H1 (cell line): Measurements from ENCODE around the gene LTBR. TPM values are rescaled to one million over a fixed set of nuclear protein-coding genes. Genes with fewer than 3 reads are reported as not detected.

ENCODE experiments used
- CTCF ChIA-PET: fragments of 300-600 bp; sonication (Branson Sonifier 250); formaldehyde crosslinking; loops from one replicate; lab custom pipeline; 2021; ENCODE audit not compliant: partially characterized antibody; lab: Charles Lee
- POLR2A ChIA-PET: fragments of 300-600 bp; sonication (Branson Sonifier 250); formaldehyde crosslinking; loops from one replicate; lab custom pipeline; 2021; ENCODE audit warnings: inconsistent platforms; ENCODE audit not compliant: partially characterized antibody; lab: Charles Lee
- DNase-seq, 2 experiments: peaks; one replicate each; pipeline versions ENCODE4 v3.0.0 to v3.0.0-alpha.2; 2010 to 2022; ENCODE audit warnings: low spot score in 2 of 2, low read depth in 1 of 2, mixed read lengths in 1 of 2
- FAIRE-seq: peaks from 2 replicates; lab custom pipeline; 2011; peaks lifted over from hg19 to GRCh38; lab: Jason Lieb, UNC
- H2AFZ ChIP-seq: 2 replicates; pipeline ENCODE4 v1.8.1; 2012; ENCODE audit warnings: low read length, inconsistent platforms
- H2AK5ac ChIP-seq: 2 replicates; pipeline ENCODE4 v1.6.1; 2013; ENCODE audit warnings: low read depth, low read length
- H2BK120ac ChIP-seq: replicated peaks from 2 replicates; pipeline ENCODE3; 2013; ENCODE audit warnings: low read depth, low read length, inconsistent platforms
- H2BK12ac ChIP-seq: 2 replicates; pipeline ENCODE4 v1.6.1; 2013; ENCODE audit warnings: low read depth, low read length
- H2BK15ac ChIP-seq: 2 replicates; pipeline ENCODE4 v1.6.1; 2013; ENCODE audit warnings: low read length
- H2BK20ac ChIP-seq: 2 replicates; pipeline ENCODE4 v1.6.1; 2013; ENCODE audit warnings: low read length
- H2BK5ac ChIP-seq: 2 replicates; pipeline ENCODE4 v1.6.1; 2013; ENCODE audit warnings: low read depth, low read length
- H3K14ac ChIP-seq: 2 replicates; pipeline ENCODE4 v1.6.1; 2013; ENCODE audit warnings: inconsistent platforms; ENCODE audit not compliant: insufficient read length
- H3K18ac ChIP-seq: 2 replicates; pipeline ENCODE4 v1.6.1; 2013; ENCODE audit warnings: low read length; ENCODE audit errors: extremely low read depth
- H3K23ac ChIP-seq: 2 replicates; pipeline ENCODE4 v1.6.1; 2013; ENCODE audit warnings: inconsistent platforms; ENCODE audit not compliant: insufficient read length
- H3K23me2 ChIP-seq: 2 replicates; pipeline ENCODE4 v1.6.1; 2013; ENCODE audit warnings: low read depth, low read length
- H3K27ac ChIP-seq: 2 replicates; pipeline ENCODE4 v1.6.1; 2011; ENCODE audit warnings: low read depth, low read length, inconsistent platforms
- H3K27me3 ChIP-seq, 4 experiments: replicated peaks in 1 of 4; 1 replicate in 1 of 4; 2 replicates in 3 of 4; pipeline versions ENCODE4 v1.6.1 to v1.8.1; 2011 to 2013; ENCODE audit warnings: low read length in 3 of 4, mild to moderate bottlenecking in 3 of 4, inconsistent platforms in 2 of 4, mixed read lengths in 2 of 4, moderate library complexity in 1 of 4; ENCODE audit not compliant: control insufficient read depth in 3 of 4, insufficient read depth in 3 of 4; ENCODE audit errors: extremely low read depth in 1 of 4
- H3K36me3 ChIP-seq, 4 experiments: 2 replicates each; pipeline versions ENCODE4 v1.6.1 to v1.8.1; 2011 to 2013; ENCODE audit warnings: mild to moderate bottlenecking in 4 of 4, low read length in 3 of 4, moderate library complexity in 2 of 4, control low read depth in 1 of 4, inconsistent platforms in 1 of 4; ENCODE audit not compliant: insufficient read depth in 4 of 4, control insufficient read depth in 2 of 4
- H3K4ac ChIP-seq: replicated peaks from 2 replicates; pipeline ENCODE3; 2013; ENCODE audit warnings: low read length, low read depth, mixed read lengths, inconsistent platforms; ENCODE audit not compliant: insufficient read length
- H3K4me1 ChIP-seq, 4 experiments: replicated peaks in 1 of 4; 1 replicate in 1 of 4; 2 replicates in 3 of 4; pipeline versions ENCODE4 v1.6.1 to v1.8.1; 2011 to 2013; ENCODE audit warnings: low read length in 3 of 4, inconsistent platforms in 2 of 4, mixed read lengths in 1 of 4; ENCODE audit not compliant: insufficient read depth in 4 of 4, control insufficient read depth in 3 of 4
- H3K4me2 ChIP-seq, 2 experiments: 2 replicates each; pipeline versions ENCODE4 v1.6.1 to v1.8.1; 2011 to 2013; ENCODE audit warnings: low read depth in 2 of 2, low read length in 2 of 2, control low read depth in 1 of 2, inconsistent platforms in 1 of 2, mild to moderate bottlenecking in 1 of 2; ENCODE audit not compliant: insufficient read depth in 1 of 2
- H3K4me3 ChIP-seq, 4 experiments: fragments of 200-600, 300-600 bp in 1 of 4; sonication (generic), shearing (Covaris generic), sonication (Bioruptor Twin) in 1 of 4; 2 replicates each; pipeline versions ENCODE4 v1.5.1 to v1.8.1; 2011 to 2016; ENCODE audit warnings: low read length in 4 of 4, low read depth in 3 of 4, control low read depth in 2 of 4, inconsistent platforms in 2 of 4, mild to moderate bottlenecking in 2 of 4, mixed read lengths in 1 of 4, moderate library complexity in 1 of 4; ENCODE audit not compliant: insufficient read depth in 2 of 4; ENCODE audit errors: extremely low read depth in 1 of 4
- H3K56ac ChIP-seq: replicated peaks from 2 replicates; pipeline ENCODE3; 2013; ENCODE audit warnings: low read depth, mild to moderate bottlenecking, mixed read lengths, low read length, inconsistent platforms; ENCODE audit not compliant: insufficient read length
- H3K79me1 ChIP-seq: 2 replicates; pipeline ENCODE4 v1.6.1; 2013; ENCODE audit warnings: low read depth, low read length, control low read depth
- H3K79me2 ChIP-seq, 2 experiments: 2 replicates each; pipeline versions ENCODE4 v1.6.1 to v1.8.1; 2012 to 2013; ENCODE audit warnings: low read length in 2 of 2, mild to moderate bottlenecking in 2 of 2, inconsistent platforms in 1 of 2; ENCODE audit not compliant: insufficient read depth in 2 of 2, control insufficient read depth in 1 of 2
- H3K9ac ChIP-seq, 4 experiments: replicated peaks in 1 of 4; 1 replicate in 1 of 4; 2 replicates in 3 of 4; pipeline versions ENCODE4 v1.6.1 to v1.8.1; 2011 to 2013; ENCODE audit warnings: low read depth in 3 of 4, low read length in 3 of 4, control low read depth in 2 of 4, mild to moderate bottlenecking in 2 of 4, moderate library complexity in 2 of 4, inconsistent platforms in 1 of 4; ENCODE audit errors: extremely low read depth in 1 of 4
- H3K9me3 ChIP-seq, 2 experiments: 2 replicates each; pipeline versions ENCODE4 v1.6.1 to v1.8.1; 2012 to 2013; ENCODE audit warnings: mild to moderate bottlenecking in 2 of 2, moderate library complexity in 2 of 2, control low read depth in 1 of 2, inconsistent platforms in 1 of 2, low read depth in 1 of 2, low read length in 1 of 2, mixed read lengths in 1 of 2; ENCODE audit not compliant: insufficient read depth in 2 of 2
- H4K20me1 ChIP-seq, 2 experiments: replicated peaks in 1 of 2; 2 replicates each; pipeline versions ENCODE3 to v1.8.1; 2011 to 2013; ENCODE audit warnings: inconsistent platforms in 2 of 2, low read length in 2 of 2, mild to moderate bottlenecking in 1 of 2; ENCODE audit not compliant: insufficient read depth in 2 of 2, control insufficient read depth in 1 of 2
- H4K5ac ChIP-seq: 2 replicates; pipeline ENCODE4 v1.6.1; 2013; ENCODE audit warnings: low read length, low read depth, mixed read lengths, inconsistent platforms; ENCODE audit not compliant: insufficient read length
- H4K8ac ChIP-seq: 2 replicates; pipeline ENCODE4 v1.8.0; 2013; ENCODE audit warnings: mild to moderate bottlenecking, moderate library complexity, low read length, inconsistent platforms; ENCODE audit not compliant: insufficient read depth; ENCODE audit errors: extremely low read depth
- H4K91ac ChIP-seq: replicated peaks from 2 replicates; pipeline ENCODE3; 2013; ENCODE audit warnings: low read length, mixed read lengths, inconsistent platforms; ENCODE audit not compliant: insufficient read length
- ATF2 ChIP-seq: IDR thresholded peaks from 2 replicates; pipeline ENCODE4 v1.6.1; 2012; ENCODE audit warnings: low read length, inconsistent platforms
- CEBPB ChIP-seq: IDR thresholded peaks from 2 replicates; pipeline ENCODE4 v1.6.1; 2012; ENCODE audit warnings: low read depth, low read length
- E2F6 ChIP-seq: IDR thresholded peaks from 2 replicates; pipeline ENCODE4 v1.6.1; 2012; ENCODE audit warnings: inconsistent platforms
- JUND ChIP-seq: IDR thresholded peaks from 2 replicates; pipeline ENCODE4 v1.6.1; 2011; ENCODE audit warnings: mild to moderate bottlenecking, improper control_type of control experiment, low read length
- KDM1A ChIP-seq: fragments of 200-600, 300-600 bp; sonication (generic); IDR thresholded peaks from 2 replicates; pipeline ENCODE4 v1.7.1; 2016; ENCODE audit warnings: mild to moderate bottlenecking, low read length, borderline replicate concordance
- PHF8 ChIP-seq: fragments of 200-600 bp; sonication (generic); conservative IDR thresholded peaks from 2 replicates; pipeline ENCODE4 v1.7.1; 2012; ENCODE audit warnings: low read depth, mild to moderate bottlenecking, inconsistent platforms, low read length, moderate library complexity
- WGBS, 2 experiments: shearing (Covaris generic) in 1 of 2; methylation state at CpG; one replicate each; pipeline versions ENCODE4 v1.1.6 to v1.1.7; 2013 to 2015; ENCODE audit warnings: low lambda C conversion rate in 2 of 2, mixed read lengths in 2 of 2, inconsistent platforms in 1 of 2, low coverage in 1 of 2, missing lambda C conversion rate in 1 of 2; ENCODE audit not compliant: insufficient replicate concordance in 2 of 2, insufficient coverage in 1 of 2, insufficient read length in 1 of 2; ENCODE audit errors: extremely low coverage in 1 of 2, missing lambda C conversion rate in 1 of 2; 5-methylcytosine and 5-hydroxymethylcytosine counted together
- polyA plus RNA-seq, 7 experiments: library from polyadenylated mRNA; depleted of rRNA in 3 of 7; stranded (reverse) in 5 of 7; unstranded in 2 of 7; fragments of >200 nt in 5 of 7; fragments of 200-250 nt in 2 of 7; gene quantifications; 1 replicate in 5 of 7; 2 replicates in 1 of 7; 4 replicates in 1 of 7; pipeline versions ENCODE4 v1.2.1 to v1.2.3, GENCODE V29; 2011 to 2013; ENCODE audit warnings: missing spikeins in 2 of 7, mixed read lengths in 2 of 7
- total RNA-seq: library from RNA; stranded (reverse); fragmentation: NEBNext Ultra II Directional; extraction: Animal tissue kit (Norgen Biotek cat#: 25700); gene quantifications from 2 replicates; pipeline ENCODE4 v1.2.1, GENCODE V29; 2021

The LTBR gene
- total and polyA plus RNA-seq, 2 of the 8 experiments (the other 6 are each of a cell fraction or from before 2014, with no cell fraction given) = 5.1 to 6.3 TPM

- H3K14ac ChIP-seq = no peak overlapping the region
- peak overlapping the region in 3 of 4 experiments; percentile 9 to 51 (median 35); a peak in 5 of 8 replicates for H3K4me3 ChIP-seq
- peak overlapping the region in 3 of 4 experiments; percentile 56 to 62 (median 57); a peak in 6 of 7 replicates for H3K9ac ChIP-seq
- peaks cover 0 to 4% of the 10 kb centered on the region in 2 experiments for H4K20me1 ChIP-seq
- H4K8ac ChIP-seq = peak overlapping the region; percentile 93
- peak overlapping the region; percentile 88 for H3K27ac ChIP-seq
- 68% methylated on average over 15 of the region's 15 CpGs; no CpG with 5 or more reads in 1 of the 2 experiments for WGBS, 2 experiments
- H2AFZ ChIP-seq = no peak overlapping the region
- H3K4me1 ChIP-seq = peaks cover 19 to 52% (median 33%) of the 10 kb centered on the region in 4 experiments
- no peaks in the 10 kb centered on the region for H3K9me3 ChIP-seq
- FAIRE-seq (no peak), DNase-seq (no peak)
- TF ChIP-seq CEBPB (peak; percentile 24; the same call in 1 of the 2 replicates), KDM1A (peak; percentile 8; the same call in 1 of the 2 replicates), ATF2 (no peak), E2F6 (0 out of 2 replicates have a peak, but pooled peaks have one; percentile 16), PHF8 (no peak), JUND (no peak)
- ChIA-PET CTCF (interaction anchor here (0.6 to 11.4 kb wide), 21 partner anchors 8 to 1565 kb away, joined by 3 to 109 read pairs (median 4); partner anchors contain the start of gene LTBR), POLR2A (interaction anchor here (0.6 to 17.5 kb wide), 27 partner anchors 4 to 432 kb away, joined by 3 to 286 read pairs (median 6); partner anchors contain the start of genes CD27, GAPDH, LTBR and MRPL51)
- peak overlapping the region; percentile 83 for H4K91ac ChIP-seq
- peak overlapping the region; percentile 89 for H2BK20ac ChIP-seq
- H3K56ac ChIP-seq = peak overlapping the region; percentile 87
- H2BK5ac ChIP-seq = peak overlapping the region; percentile 93
- H3K79me2 ChIP-seq = peaks cover 10 to 74% of the 10 kb centered on the region in 2 experiments
- H2AK5ac ChIP-seq = peak overlapping the region; percentile 54
- H3K4ac ChIP-seq = peak overlapping the region; percentile 23
- no peaks in the 10 kb centered on the region for H3K27me3 ChIP-seq
- no peak overlapping the region for H3K23ac ChIP-seq
- peak overlapping the region; percentile 62 to 87 for H3K4me2 ChIP-seq
- peaks cover 9% of the 10 kb centered on the region for H3K79me1 ChIP-seq
- peak overlapping the region; percentile 72 for H2BK12ac ChIP-seq
- H2BK120ac ChIP-seq = peak overlapping the region; percentile 25
- H3K36me3 ChIP-seq = peaks cover 11 to 18% (median 13%) of the 10 kb centered on the region in 4 experiments; a peak in 5 of 8 replicates
- peaks cover 22% of the 10 kb centered on the region for H3K23me2 ChIP-seq
- H3K18ac ChIP-seq = peak overlapping the region; percentile 95
- H2BK15ac ChIP-seq = peak overlapping the region; percentile 76; the same call in 1 of the 2 replicates
- H4K5ac ChIP-seq = peak overlapping the region; percentile 76
Measured at GRCh38 chr12:6336889-6337853, 46.8 kb upstream of the LTBR start.
